ENCODE results near the gene RBM26.

The RBM26 gene, protein sequence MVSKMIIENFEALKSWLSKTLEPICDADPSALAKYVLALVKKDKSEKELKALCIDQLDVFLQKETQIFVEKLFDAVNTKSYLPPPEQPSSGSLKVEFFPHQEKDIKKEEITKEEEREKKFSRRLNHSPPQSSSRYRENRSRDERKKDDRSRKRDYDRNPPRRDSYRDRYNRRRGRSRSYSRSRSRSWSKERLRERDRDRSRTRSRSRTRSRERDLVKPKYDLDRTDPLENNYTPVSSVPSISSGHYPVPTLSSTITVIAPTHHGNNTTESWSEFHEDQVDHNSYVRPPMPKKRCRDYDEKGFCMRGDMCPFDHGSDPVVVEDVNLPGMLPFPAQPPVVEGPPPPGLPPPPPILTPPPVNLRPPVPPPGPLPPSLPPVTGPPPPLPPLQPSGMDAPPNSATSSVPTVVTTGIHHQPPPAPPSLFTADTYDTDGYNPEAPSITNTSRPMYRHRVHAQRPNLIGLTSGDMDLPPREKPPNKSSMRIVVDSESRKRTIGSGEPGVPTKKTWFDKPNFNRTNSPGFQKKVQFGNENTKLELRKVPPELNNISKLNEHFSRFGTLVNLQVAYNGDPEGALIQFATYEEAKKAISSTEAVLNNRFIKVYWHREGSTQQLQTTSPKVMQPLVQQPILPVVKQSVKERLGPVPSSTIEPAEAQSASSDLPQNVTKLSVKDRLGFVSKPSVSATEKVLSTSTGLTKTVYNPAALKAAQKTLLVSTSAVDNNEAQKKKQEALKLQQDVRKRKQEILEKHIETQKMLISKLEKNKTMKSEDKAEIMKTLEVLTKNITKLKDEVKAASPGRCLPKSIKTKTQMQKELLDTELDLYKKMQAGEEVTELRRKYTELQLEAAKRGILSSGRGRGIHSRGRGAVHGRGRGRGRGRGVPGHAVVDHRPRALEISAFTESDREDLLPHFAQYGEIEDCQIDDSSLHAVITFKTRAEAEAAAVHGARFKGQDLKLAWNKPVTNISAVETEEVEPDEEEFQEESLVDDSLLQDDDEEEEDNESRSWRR

DNA sequence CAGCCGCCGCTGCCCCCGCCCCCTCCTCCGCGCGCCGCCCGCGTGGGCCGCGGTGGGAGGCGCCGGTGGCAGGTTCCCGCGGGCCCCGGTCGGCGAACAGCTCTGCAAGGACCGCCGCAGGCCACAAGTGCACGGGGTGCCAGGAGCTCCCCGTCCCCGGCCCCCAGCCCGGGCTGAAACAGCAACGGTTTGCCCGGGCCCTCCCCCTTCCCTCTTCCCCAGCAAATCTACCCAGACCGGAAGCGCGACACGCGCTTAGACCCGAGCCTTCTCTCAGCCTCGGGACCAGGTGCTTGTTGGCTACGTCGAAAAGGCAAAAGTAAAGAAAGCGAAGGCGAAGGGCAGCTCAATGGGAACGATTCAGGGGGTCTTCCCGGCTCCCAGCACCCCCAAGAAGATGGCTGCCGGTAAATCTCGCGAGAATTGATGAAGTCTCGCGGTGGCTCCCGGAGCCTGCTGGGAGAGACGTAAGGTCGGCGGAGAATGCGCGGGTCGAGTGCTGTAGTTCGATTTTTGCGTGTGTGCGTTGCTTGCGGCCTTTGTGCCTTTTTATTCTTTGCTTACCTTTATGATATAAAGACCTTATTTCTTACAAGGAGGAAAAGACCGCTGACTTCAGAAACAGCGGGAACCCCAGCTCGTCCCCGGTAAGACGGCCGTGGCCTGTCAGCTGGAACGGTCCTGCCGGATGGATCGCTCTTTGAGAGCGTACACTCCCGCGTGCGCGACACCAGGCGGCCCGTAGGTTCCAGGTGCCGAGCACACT lies at the start of gene RBM26:
Gene RBM26 (minus strand): TSS at position 425 of the 766 bp plus-strand sequence. CDS start 481 bp downstream, outside the sequence.
- peak; percentile 94 for DNase-seq

DNA sequence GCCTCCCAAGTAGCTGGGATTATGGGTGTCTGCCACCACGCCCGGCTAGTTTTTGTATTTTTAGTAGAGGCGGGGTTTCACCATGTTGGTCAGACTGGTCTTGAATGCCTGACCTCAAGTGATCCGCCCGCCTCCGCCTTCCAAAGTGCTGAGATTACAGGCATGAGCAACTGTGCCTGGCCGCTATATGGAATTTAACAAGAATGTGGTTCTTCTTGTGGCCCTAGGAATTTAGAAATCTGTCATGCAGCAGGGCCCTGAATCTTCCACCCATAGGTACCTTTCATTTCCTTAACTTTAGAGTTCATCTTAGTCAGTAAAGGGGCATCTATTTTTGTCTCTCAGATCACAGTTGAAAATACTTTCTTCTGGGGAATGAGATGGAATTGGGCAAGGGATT lies 49.3 kb upstream of the RBM26 start:
- DNase-seq = no peak

DNA sequence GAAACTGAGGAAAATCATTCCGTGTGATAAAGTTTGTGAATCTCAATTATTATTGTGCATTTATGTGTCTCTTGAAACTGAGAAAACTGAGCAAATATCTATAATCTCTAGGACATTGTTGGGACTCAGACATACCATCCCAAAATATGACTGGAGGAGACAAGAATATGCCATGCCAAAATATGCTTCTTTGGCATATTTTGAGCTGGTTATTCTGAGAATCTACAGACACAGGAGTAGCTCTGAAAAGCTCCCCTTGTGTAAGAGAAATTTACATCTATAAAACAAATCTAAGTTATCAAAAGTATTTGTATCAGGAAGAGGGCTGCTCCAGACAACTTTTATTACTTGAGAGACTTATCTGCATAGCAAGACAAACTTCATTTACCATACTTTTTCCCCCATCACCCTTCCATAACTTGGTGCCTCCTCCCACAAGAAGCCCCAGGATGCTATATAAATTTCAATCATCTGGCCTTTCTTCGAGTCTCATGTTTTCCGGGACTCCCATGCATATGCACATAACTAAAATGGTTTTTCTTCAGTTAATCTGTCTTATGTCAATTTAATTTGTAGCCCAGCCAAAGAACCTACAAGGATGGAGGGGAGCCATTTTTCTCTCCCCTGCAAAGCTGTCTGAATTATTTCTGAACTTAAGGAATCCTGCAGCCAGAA lies 46.3 kb upstream of the RBM26 start:
- no peak for DNase-seq

DNA sequence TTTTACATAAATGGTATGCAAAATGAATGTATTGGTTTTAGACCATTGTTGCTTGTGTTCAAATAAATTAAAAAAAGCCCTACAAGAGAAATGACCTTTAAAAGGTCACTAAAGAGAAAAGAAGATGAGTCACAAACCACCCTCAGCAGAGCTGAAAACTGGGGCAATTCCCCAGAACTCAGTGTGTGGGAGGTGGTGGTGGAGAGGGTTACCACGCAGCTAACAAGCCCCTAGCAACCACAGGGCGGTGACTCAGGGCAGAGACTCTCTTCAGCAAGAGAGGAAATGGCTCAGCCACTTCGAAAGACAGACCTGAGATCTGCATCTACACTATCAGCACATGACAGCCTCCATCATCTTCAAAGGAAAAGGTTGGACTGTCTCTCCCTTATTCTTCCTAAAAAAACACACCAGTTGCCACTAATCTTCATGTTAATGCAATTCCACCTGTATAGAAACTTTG lies 45.5 kb upstream of the RBM26 start:
- DNase-seq = no peak

DNA sequence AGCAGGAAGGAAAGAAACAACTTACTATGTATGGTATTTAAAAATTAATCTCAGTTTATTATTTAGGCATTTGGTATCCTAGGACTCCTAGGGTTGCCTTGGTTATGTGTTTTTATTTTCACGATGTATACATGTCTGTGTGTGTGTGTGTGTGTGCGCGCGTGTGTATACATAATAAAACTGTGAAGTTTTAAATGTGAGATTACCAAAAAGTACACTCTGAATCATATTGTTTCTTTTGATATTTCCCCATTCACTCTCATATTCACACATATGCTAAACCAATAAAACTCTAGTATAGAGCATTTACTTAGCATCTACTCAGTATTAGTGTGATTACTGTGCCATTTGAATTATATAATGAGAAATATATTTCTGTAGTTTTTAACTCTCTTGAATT lies 44.1 kb upstream of the RBM26 start:
- no peak for DNase-seq

DNA sequence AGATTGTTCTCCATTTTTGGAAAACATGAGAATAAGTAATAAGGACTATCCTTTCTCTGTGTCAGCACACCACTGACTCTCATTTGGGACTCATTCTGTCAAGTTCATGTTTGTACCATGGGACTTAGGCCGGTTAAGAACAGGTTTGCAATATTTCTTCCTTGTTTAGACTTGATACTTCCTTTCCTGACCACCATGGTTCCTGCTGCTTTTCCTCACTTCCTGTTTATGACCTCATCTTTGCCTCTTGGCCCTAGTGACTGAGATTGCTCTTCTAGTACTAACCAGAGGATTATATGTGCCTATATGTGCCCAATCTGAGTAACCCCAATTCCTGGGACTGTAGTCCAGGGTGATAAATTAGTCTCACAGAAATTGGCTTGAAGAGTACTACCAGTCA lies 42.4 kb upstream of the RBM26 start:
- DNase-seq = no peak

DNA sequence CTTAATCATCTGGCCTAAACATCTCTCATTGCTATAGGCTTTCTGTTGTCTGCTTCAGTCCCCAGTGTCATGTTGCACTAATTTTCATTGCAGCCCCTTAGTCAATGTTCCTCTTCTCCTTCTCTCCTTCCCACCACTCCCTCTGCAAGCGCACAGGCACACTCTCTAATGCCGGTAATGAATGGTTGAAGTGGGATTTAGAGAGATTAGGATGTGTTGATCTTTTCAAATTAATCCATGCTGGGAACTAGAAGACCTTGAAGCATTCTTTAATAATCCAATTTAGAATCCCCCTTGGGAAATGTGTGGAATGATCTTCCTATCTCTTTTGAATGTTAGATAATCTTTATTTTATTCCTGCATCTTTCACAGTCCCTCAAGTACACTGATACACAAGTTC lies 41.7 kb upstream of the RBM26 start:
- no peak for DNase-seq

DNA sequence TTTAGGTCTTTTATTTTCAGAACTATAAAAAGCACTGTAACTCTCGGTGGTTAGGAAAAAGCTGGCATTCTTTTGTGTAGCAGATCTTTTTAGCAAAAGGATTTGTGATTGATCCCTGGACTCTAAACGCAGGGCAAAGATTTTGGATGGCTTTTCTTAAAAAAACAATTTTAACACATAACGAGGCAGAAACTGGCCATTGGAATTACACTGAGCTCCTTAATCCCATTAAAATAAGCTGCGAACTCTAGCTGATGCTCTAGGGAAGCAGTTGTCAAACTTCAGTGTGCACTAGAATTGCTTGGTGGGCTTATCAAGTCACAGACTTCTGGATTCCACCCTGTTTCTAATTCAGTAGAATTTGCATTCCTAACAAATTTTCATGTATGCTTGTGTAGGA lies 41.1 kb upstream of the RBM26 start:
- DNase-seq = no peak

DNA sequence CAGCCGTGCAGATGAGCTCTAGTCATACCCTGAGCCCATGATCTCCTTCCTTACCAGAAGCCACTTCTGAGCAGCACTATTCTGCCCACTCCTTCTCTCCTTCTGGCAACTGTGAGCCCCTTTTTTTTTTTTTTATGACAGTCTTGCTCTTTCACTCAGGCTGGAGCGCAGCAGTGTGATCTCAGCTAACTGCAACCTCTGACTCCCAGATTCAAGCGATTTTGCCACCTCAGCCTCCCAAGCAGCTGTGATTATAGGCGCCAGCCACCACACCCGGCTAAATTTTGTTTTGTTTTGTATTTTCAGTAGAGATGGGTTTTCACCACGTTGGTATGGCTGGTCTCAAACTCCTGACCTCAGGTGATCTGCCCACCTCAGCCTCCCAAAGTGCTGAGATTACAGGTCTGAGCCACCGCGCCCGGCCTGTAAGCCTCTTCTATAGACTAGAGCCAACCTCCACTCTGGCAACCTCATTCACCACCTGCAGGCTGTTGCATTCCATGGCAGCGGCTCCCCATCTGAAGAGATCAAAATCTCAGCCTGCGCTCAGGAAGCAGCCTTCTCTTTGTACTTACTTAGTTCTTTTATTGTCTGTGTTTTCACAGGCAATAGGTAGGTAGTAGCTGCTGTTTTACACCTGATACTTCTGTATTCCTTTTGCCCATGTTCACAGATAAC lies 40.1 kb upstream of the RBM26 start:
- no peak for DNase-seq

DNA sequence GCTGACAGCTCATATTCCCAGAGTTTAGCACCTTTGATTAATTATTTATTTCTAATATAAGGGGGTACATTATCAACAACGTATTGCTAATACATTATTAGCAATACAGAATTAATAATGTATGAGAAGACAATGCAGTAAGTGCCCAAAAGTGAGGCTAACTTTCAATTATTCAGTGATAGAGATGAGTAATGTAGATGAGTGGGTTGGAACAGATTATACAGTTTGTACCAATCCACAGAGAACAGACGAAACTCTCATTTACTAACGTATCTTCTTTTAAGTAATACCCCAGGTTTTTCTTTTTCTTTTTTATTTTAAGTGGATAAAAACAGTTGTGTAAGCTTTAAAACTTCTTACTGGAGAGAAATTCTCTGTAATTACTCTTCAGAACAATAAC lies 36.7 kb upstream of the RBM26 start:
- no peak for DNase-seq

DNA sequence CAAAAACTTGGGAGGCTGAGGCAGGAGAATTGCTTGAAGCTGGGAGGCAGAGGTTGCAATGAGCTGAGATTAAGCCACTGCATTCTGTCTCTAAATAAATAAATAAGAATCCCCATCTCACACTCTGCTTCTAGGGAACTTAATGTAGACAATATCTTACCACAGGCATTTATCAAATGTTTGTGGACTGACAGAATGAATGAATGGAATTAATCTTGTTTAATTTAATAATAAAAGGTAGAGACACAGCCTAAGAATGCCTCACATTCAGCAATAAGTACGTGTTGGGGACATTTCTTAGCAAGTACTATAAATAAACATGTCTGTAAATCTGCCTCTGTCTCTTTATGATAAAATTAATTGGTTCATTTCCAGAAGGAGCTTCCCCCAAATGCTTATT lies 36.2 kb upstream of the RBM26 start:
- DNase-seq = no peak

DNA sequence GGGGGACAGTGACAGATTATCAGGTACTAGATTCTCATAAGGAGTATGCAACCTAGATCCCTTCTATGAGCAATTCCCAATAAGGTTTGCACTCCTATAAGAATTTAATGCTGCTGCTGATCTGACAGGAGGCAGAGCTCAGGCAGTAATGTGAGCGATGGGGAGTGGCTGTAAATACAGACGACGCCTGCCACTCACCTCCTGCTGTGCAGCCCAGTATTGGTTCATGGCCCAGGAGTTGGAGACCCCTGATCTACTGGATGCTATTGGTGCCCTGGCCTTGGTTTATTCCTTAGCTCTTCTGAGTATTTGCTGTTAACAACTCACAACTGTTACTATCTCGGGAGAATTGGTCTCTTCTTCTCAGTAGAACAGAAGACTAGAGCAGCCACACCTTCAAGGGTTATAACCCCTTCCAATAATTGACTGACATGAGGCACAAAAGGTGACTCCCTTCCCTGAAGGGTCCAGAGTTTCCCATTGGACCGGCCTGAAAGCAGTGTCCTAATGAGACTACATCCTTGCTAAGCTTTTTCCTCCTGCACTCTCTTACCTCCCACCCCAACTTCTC lies 35.0 kb upstream of the RBM26 start:
- DNase-seq = no peak

DNA sequence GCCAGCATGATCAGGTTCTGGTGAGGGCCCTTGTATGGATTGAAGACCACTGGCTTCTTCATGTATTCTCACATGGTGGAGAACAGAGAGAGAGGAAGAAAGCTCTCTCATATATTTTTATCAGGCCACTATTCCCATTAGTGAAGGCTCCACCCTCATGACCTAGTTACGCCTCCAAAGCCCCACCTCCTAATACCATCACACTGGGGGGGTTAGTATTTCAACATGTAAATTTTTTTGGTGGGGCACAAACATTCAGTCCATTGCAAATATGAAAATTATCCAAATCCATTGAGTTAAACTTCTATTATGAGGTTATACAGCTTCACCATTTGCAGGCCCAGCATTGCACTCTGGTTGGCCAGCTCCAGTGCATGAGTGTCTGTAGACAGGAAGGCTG lies 33.2 kb upstream of the RBM26 start:
- DNase-seq = no peak

DNA sequence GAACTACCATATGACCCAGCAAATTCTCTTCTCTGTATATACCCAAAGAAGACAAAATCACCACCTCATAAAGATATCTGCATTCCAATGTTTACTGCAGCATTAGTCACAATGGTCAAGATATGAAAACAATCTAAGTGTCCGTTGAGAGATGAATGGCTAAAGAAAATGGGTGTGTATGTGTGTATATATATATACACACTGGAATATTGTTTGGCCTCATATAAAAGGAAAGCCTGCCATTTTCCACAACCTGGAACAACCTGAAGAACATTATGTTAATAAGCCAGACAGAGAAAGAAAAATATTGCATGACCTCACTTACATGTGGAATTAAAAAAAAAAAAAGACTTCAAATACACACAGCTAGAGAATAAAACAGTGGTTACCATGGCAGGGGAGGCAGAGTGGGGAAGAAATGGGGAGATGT lies 29.5 kb upstream of the RBM26 start:
- DNase-seq = no peak

DNA sequence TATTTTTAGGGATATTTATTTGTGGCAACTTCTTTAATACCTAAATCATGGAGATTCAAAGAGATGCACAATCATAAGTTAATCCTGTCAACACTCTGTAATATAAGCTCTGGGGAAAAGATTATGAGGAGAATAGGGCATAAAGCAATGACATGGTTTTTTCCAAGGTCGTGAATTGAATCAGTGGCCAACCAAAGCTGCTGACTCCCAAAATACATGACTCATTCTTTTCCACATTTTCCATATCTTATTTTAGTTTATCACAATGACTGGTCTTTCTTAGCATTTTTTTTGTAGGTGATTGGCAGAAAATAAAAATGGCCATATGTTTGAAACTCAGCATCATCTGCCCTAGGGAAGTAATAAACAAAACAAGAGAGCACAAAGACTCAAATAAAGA lies 28.5 kb upstream of the RBM26 start:
- no peak for DNase-seq

DNA sequence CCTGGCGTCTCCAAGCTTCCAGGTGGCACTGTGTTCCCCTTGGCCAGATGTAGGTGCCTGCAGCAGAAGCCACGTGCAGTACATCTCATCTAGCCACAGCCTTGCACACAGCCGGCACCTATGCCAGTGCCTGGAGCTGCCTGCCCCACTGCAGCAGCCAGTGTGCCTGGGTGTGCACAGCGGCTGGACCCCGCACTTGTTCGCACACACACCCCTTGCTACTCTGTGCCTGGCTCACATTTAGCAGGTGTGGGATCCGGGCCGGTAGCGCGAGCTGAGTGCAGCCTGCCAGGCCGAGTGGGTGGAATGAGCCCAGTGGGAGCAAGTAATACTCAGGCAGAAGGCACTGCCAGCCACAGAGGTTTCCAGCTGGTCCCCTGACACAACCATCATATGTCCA lies 26.9 kb upstream of the RBM26 start:
- DNase-seq = no peak

DNA sequence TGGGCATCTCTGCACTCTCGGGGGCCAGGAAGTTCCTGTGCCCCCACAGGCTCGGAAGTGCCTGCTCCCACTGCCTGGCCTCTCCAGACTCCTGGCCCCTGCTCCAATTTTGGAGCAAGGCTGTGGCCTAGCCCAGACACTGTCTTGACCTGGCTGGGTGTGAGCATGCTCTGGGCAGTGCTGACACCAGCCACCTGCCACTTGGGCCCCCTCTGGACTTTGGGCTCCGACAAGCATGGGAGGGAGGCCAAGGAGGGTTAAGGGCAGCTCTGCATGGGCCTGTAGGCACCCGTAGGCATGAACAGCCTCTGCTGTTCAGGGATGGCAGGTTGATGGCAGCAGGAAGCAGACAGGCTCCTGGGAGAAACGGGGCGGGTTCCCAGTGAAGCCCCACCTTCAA lies 26.0 kb upstream of the RBM26 start:
- no peak for DNase-seq

DNA sequence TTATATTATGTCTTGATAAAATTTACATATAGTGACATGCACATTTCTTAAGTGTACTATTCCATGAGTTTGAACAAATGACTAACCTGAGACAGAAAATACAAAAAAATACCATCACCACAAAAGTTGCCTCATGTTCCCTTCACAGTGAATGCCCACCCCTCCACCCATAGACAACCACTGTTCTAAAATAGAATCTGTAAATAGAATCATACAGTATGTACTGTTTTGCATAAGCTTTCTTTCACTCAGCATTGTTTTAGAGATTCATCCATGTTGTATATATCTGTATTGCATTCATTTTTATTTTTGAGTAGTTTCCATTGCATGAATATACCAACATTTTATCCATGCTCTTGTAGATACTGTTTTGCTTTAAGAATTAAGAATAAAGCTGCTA lies 23.3 kb upstream of the RBM26 start:
- DNase-seq = no peak

DNA sequence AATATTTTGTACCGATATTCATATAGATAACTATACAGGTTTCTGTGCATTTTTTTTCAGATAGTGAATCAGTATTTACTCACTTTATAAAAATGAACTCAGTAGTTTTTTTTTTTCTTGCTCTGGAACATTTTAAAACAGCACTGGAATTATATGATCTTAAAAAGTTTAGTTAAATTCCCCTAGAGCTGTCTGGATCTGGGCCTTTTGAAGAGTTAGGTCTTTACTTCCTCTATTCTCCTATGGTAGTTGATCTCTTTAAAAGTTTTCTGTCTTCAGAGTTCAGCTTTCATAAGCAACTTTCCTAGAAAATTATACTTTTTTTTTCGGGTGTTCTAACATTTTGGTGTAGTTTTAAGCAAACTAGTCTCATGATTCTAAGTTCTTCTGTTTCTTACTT lies 21.8 kb upstream of the RBM26 start:
- no peak for DNase-seq

DNA sequence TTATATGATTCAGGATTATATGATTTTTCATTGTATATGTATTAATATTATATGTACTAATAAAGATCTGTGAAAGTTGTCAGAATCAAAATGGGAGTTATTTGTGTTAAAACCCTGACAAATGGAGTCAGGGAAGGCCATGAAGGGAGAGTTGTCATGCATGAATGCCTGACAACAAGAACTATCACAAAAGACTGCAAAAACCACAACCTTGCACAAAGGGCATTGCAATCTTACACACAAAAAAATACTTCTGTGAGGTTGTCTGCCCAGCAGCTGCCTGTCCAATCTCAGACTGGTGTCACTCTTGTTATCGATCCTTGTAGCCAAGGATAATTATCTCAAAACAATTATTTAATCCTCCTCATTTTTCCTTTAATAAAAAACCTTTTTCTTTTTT lies 21.2 kb upstream of the RBM26 start:
- DNase-seq = no peak
